GM23338 (cell line): Measurements from ENCODE around the gene GNAS. TPM values are rescaled to one million over a fixed set of nuclear protein-coding genes. Genes with fewer than 3 reads are reported as not detected.

Experiments used
- ATAC-seq: fragments of 200-7000 bp; cut with Tn5 transposase; 3 replicates; pipeline ENCODE4 v1.9.1; 2020
- DNase-seq: peaks from one replicate; pipeline ENCODE4 v3.0.0-alpha.2; 2015; ENCODE audit warnings: low spot score
- H2AFZ ChIP-seq: fragments of 200-600 bp; sonication (generic); 2 replicates; pipeline ENCODE4 v1.8.0; 2016; ENCODE audit warnings: antibody characterized with exemption, mild to moderate bottlenecking, moderate library complexity
- H3F3A ChIP-seq: fragments of 200-600 bp; sonication (generic); replicated peaks from 2 replicates; pipeline ENCODE4 v1.8.0; 2017; ENCODE audit warnings: antibody characterized with exemption, mixed run types, low read depth
- H3K27ac ChIP-seq: fragments of 200-600 bp; sonication (generic); 2 replicates; pipeline ENCODE4 v1.6.1; 2016; ENCODE audit warnings: low read depth
- H3K27me3 ChIP-seq: fragments of 200-600 bp; sonication (generic); 2 replicates; pipeline ENCODE4 v1.8.0; 2016; ENCODE audit warnings: mild to moderate bottlenecking, mixed run types, moderate library complexity; ENCODE audit not compliant: insufficient read depth
- H3K36me3 ChIP-seq: fragments of 200-600 bp; sonication (generic); 2 replicates; pipeline ENCODE4 v1.8.0; 2016; ENCODE audit warnings: mild to moderate bottlenecking; ENCODE audit not compliant: insufficient read depth
- H3K4me1 ChIP-seq: fragments of 200-600 bp; sonication (generic); 2 replicates; pipeline ENCODE4 v1.8.0; 2016; ENCODE audit warnings: mild to moderate bottlenecking, moderate library complexity; ENCODE audit not compliant: insufficient read depth
- H3K4me2 ChIP-seq: fragments of 200-600 bp; sonication (generic); 2 replicates; pipeline ENCODE4 v1.7.1; 2017; ENCODE audit warnings: mixed run types
- H3K4me3 ChIP-seq: fragments of 200-600 bp; sonication (generic); 2 replicates; pipeline ENCODE4 v1.6.1; 2016; ENCODE audit warnings: mixed run types
- H3K79me2 ChIP-seq: fragments of 200-600 bp; sonication (generic); replicated peaks from 2 replicates; pipeline ENCODE4 v1.8.0; 2017; ENCODE audit warnings: mild to moderate bottlenecking; ENCODE audit not compliant: insufficient read depth
- H3K9me2 ChIP-seq: fragments of 200-600 bp; sonication (generic); 2 replicates; pipeline ENCODE4 v1.8.0; 2017; ENCODE audit not compliant: insufficient read depth
- H4K20me1 ChIP-seq: fragments of 200-600 bp; sonication (generic); replicated peaks from 2 replicates; pipeline ENCODE4 v1.8.0; 2017; ENCODE audit warnings: mild to moderate bottlenecking; ENCODE audit not compliant: insufficient read depth
- H3K27ac Mint-ChIP-seq: 2 replicates; pipeline ENCODE4 v1.8.0; 2020; ENCODE audit warnings: inconsistent platforms, mild to moderate bottlenecking, moderate library complexity, mixed read lengths
- H3K27me3 Mint-ChIP-seq: 3 replicates; pipeline ENCODE4 v1.8.0; 2022; ENCODE audit warnings: low read depth, mild to moderate bottlenecking, moderate library complexity, mixed read lengths, inconsistent platforms; ENCODE audit not compliant: insufficient read depth, poor library complexity
- H3K36me3 Mint-ChIP-seq: 3 replicates; pipeline ENCODE4 v1.8.0; 2021; ENCODE audit warnings: low read depth, mild to moderate bottlenecking, inconsistent platforms, moderate library complexity, mixed read lengths
- H3K4me1 Mint-ChIP-seq: 3 replicates; pipeline ENCODE4 v1.8.0; 2020; ENCODE audit warnings: mild to moderate bottlenecking, inconsistent platforms, mixed read lengths
- H3K4me3 Mint-ChIP-seq: 3 replicates; pipeline ENCODE4 v1.8.0; 2021; ENCODE audit warnings: moderate library complexity, mild to moderate bottlenecking, inconsistent platforms, mixed read lengths
- H3K9me3 Mint-ChIP-seq: 3 replicates; pipeline ENCODE4 v1.8.0; 2020; ENCODE audit warnings: moderate library complexity, mild to moderate bottlenecking, inconsistent platforms, mixed read lengths
- EZH2 ChIP-seq: fragments of 200-600 bp; sonication (generic); IDR thresholded peaks from one replicate; pipeline ENCODE4 v1.8.0; 2017; ENCODE audit warnings: antibody characterized with exemption, mild to moderate bottlenecking, low read depth; ENCODE audit not compliant: unreplicated experiment
- EZH2phosphoT487 ChIP-seq: fragments of 200-600 bp; sonication (generic); IDR thresholded peaks from one replicate; pipeline ENCODE4 v1.8.1; 2018; ENCODE audit warnings: antibody characterized with exemption; ENCODE audit not compliant: unreplicated experiment
- JUNB ChIP-seq: IDR thresholded peaks from one replicate; pipeline ENCODE4 v1.6.1; 2016; ENCODE audit warnings: antibody characterized with exemption; ENCODE audit not compliant: unreplicated experiment
- NANOG ChIP-seq: IDR thresholded peaks from 2 replicates; pipeline ENCODE4 v1.6.1; 2016; ENCODE audit warnings: antibody characterized with exemption, borderline replicate concordance
- POLR2AphosphoS5 ChIP-seq: IDR thresholded peaks from 2 replicates; pipeline ENCODE4 v1.6.1; 2016; ENCODE audit warnings: antibody characterized with exemption, low read depth
- STAT1 ChIP-seq: IDR thresholded peaks from one replicate; pipeline ENCODE4 v1.6.1; 2016; ENCODE audit warnings: antibody characterized with exemption; ENCODE audit not compliant: unreplicated experiment
- ZNF114 ChIP-seq: fragments of 250-450 bp; sonication (Bioruptor Pico); IDR thresholded peaks from 2 replicates; pipeline ENCODE4 v1.5.0; 2020; ENCODE audit warnings: mild to moderate bottlenecking, moderate library complexity
- ZNF331 ChIP-seq: fragments of 250-450 bp; sonication (Bioruptor Pico); IDR thresholded peaks from 2 replicates; pipeline ENCODE4 v1.5.0; 2020; ENCODE audit warnings: low read depth, mild to moderate bottlenecking, moderate library complexity
- polyA plus RNA-seq: library from polyadenylated mRNA; unstranded; fragments of >200 nt; fragmentation: Nextera tagmentation; extraction: Ambion mirVana; gene quantifications from 2 replicates; pipeline ENCODE4 v1.2.1, GENCODE V29; 2016
- total RNA-seq: library from RNA; depleted of rRNA; stranded (reverse); fragments of >200 nt; shearing (Covaris generic); gene quantifications from 2 replicates; pipeline ENCODE4 v1.2.3, GENCODE V29; 2014
- TF ChIP-seq, protein P1 (sequence below): IDR thresholded peaks from one replicate; pipeline ENCODE4 v1.6.1; 2018; ENCODE audit warnings: antibody characterized with exemption; ENCODE audit not compliant: unreplicated experiment
- TF ChIP-seq, protein P2 (sequence below): IDR thresholded peaks from 2 replicates; pipeline ENCODE4 v1.6.1; 2016; ENCODE audit warnings: antibody characterized with exemption
- TF ChIP-seq, protein P3 (sequence below), 2 experiments: fragments of 200-600 bp in 1 of 2; sonication (generic) in 1 of 2; conservative IDR thresholded peaks; 2 replicates each; pipeline versions ENCODE4 v1.5.1 to v1.6.1; 2016 to 2017; ENCODE audit warnings: antibody characterized with exemption in 2 of 2, low read depth in 2 of 2, mild to moderate bottlenecking in 2 of 2, moderate library complexity in 1 of 2

GNAS gene
- total and polyA plus RNA-seq, 2 experiments from 2014 or later, result 917 to 1,042 TPM

DNA sequence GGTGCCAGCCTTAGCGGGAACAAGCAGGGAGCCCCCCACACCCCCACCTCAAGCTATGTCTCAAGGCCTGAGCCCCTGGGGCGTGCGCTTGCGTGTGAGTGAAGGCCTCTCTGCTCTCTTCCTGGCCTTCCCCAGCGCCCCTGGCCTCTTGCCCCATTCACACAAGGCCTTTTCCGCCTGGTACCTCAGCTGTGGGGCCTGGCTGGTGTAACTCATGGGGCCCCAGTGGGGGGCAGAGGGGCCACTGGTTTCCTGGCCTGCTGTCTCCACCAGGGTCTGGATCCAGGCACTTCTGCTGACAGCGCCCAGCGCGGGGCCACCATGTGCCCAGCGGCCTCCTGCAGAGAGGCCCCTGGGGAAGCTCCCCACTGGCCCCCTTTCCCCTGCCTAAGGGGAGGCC, 36.5 kb upstream of the GNAS start (continued):
- TF ChIP-seq, protein P1, sequence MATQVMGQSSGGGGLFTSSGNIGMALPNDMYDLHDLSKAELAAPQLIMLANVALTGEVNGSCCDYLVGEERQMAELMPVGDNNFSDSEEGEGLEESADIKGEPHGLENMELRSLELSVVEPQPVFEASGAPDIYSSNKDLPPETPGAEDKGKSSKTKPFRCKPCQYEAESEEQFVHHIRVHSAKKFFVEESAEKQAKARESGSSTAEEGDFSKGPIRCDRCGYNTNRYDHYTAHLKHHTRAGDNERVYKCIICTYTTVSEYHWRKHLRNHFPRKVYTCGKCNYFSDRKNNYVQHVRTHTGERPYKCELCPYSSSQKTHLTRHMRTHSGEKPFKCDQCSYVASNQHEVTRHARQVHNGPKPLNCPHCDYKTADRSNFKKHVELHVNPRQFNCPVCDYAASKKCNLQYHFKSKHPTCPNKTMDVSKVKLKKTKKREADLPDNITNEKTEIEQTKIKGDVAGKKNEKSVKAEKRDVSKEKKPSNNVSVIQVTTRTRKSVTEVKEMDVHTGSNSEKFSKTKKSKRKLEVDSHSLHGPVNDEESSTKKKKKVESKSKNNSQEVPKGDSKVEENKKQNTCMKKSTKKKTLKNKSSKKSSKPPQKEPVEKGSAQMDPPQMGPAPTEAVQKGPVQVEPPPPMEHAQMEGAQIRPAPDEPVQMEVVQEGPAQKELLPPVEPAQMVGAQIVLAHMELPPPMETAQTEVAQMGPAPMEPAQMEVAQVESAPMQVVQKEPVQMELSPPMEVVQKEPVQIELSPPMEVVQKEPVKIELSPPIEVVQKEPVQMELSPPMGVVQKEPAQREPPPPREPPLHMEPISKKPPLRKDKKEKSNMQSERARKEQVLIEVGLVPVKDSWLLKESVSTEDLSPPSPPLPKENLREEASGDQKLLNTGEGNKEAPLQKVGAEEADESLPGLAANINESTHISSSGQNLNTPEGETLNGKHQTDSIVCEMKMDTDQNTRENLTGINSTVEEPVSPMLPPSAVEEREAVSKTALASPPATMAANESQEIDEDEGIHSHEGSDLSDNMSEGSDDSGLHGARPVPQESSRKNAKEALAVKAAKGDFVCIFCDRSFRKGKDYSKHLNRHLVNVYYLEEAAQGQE, result no peak
- no peak for TF ChIP-seq EZH2phosphoT487

DNA sequence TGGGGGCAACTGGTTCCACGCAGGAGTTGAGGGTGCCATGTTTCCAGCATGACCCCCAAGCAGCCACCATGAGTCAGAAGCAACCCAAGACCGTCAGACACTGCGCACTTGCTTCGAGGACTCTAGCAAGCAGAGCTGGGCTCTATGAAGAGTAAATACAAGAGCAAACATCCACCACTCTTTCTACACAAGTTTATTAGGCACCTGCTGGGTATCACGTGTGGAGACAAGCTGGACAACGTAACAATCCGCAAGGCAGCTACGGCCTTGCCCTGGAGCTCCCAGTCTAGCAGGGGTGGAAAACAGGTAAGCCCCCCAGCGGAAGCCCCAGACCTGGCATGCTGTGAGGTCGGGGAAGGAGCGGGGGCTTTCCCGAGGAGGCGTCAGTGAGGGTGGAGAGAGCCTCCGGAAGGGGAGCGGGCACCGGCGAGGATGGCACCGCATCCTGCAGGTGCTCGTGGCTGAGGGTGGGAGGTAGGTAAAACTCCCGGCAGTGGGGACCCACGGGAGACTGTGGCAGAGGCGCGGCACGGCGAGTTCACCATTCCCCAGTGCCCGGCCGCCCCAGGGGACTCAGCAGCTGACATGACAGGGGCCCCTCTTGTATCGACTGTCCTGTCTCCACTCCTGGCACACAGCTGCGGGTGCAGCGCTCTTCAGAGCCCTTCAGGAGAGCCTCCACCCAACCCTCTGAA, 35.4 kb upstream of the GNAS start:
- Histone ChIP-seq H4K20me1 (no peaks in the 10 kb centered on the region), H3K27ac (no peak overlapping the region), H3F3A (no peaks in the 10 kb centered on the region), H3K36me3 (peaks cover 6% of the 10 kb centered on the region; the same call in 1 of the 2 replicates), H3K79me2 (peaks cover 9% of the 10 kb centered on the region; the same call in 1 of the 2 replicates), H3K4me1 (no peaks in the 10 kb centered on the region; the same call in 1 of the 2 replicates), H3K27me3 (no peaks in the 10 kb centered on the region), H2AFZ (no peak overlapping the region), H3K4me3 (no peak overlapping the region), H3K9me2 (no peaks in the 10 kb centered on the region), H3K4me2 (no peak overlapping the region)
- TF ChIP-seq, protein P2, sequence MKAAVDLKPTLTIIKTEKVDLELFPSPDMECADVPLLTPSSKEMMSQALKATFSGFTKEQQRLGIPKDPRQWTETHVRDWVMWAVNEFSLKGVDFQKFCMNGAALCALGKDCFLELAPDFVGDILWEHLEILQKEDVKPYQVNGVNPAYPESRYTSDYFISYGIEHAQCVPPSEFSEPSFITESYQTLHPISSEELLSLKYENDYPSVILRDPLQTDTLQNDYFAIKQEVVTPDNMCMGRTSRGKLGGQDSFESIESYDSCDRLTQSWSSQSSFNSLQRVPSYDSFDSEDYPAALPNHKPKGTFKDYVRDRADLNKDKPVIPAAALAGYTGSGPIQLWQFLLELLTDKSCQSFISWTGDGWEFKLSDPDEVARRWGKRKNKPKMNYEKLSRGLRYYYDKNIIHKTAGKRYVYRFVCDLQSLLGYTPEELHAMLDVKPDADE, result no peak
- TF ChIP-seq ZNF114 (CRISPR knock-in tag), result no peak
- DNase-seq, result no peak
- Mint-ChIP-seq H3K9me3 (peaks cover 9% of the 10 kb centered on the region), H3K27me3 (peaks cover 20% of the 10 kb centered on the region), H3K4me3 (no peak overlapping the region), H3K4me1 (no peaks in the 10 kb centered on the region; the same call in none of the 3 replicates), H3K27ac (no peak overlapping the region), H3K36me3 (peaks cover 51% of the 10 kb centered on the region)
- no peak for ATAC-seq

DNA sequence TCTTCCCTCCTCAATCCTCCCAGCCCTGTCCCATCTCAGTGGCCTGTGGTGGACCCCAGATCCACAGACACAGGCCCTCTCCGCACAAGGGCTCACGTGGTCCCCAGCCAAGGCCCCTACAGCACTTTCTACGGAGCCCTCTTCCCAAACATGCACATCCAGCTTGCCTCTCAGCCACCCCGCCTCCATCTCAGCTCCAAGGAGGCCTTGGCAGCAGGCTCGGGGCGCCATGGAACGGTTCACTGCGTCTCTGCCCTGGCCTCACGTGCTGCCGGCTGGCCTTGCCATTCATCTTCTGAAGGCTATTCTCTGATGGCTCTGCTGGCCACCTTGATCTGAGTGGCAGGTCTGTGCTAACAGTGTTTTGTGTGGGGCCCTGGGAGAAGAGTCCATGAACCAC, 34.8 kb upstream of the GNAS start:
- Mint-ChIP-seq H3K27ac (no peak overlapping the region), H3K9me3 (peaks cover 9% of the 10 kb centered on the region), H3K36me3 (peaks cover 56% of the 10 kb centered on the region), H3K4me1 (no peaks in the 10 kb centered on the region; the same call in none of the 3 replicates), H3K27me3 (peaks cover 24% of the 10 kb centered on the region), H3K4me3 (no peak overlapping the region)
- Histone ChIP-seq H3K4me2 (no peak overlapping the region), H3K4me1 (no peaks in the 10 kb centered on the region; the same call in 1 of the 2 replicates), H4K20me1 (no peaks in the 10 kb centered on the region), H3K36me3 (peaks cover 6% of the 10 kb centered on the region; the same call in 1 of the 2 replicates), H2AFZ (no peak overlapping the region), H3K79me2 (peaks cover 10% of the 10 kb centered on the region; the same call in 1 of the 2 replicates), H3K9me2 (no peaks in the 10 kb centered on the region), H3K4me3 (no peak overlapping the region), H3K27ac (no peak overlapping the region), H3F3A (no peaks in the 10 kb centered on the region), H3K27me3 (no peaks in the 10 kb centered on the region)
- no peak for ATAC-seq
- DNase-seq, result no peak
- TF ChIP-seq ZNF331 (no peak), EZH2 (no peak), JUNB (no peak), EZH2phosphoT487 (no peak), STAT1 (no peak), POLR2AphosphoS5 (no peak), ZNF114 (CRISPR knock-in tag) (no peak), NANOG (no peak)
- TF ChIP-seq, protein P3, sequence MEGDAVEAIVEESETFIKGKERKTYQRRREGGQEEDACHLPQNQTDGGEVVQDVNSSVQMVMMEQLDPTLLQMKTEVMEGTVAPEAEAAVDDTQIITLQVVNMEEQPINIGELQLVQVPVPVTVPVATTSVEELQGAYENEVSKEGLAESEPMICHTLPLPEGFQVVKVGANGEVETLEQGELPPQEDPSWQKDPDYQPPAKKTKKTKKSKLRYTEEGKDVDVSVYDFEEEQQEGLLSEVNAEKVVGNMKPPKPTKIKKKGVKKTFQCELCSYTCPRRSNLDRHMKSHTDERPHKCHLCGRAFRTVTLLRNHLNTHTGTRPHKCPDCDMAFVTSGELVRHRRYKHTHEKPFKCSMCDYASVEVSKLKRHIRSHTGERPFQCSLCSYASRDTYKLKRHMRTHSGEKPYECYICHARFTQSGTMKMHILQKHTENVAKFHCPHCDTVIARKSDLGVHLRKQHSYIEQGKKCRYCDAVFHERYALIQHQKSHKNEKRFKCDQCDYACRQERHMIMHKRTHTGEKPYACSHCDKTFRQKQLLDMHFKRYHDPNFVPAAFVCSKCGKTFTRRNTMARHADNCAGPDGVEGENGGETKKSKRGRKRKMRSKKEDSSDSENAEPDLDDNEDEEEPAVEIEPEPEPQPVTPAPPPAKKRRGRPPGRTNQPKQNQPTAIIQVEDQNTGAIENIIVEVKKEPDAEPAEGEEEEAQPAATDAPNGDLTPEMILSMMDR (conservative IDR thresholded peaks at IDR 0.05; ENCODE audit: low read depth in 2 of 2), result no peak
